Esophagus muscularis mucosa (tissue), 4 donors: ENCODE data around the gene RNF186. TPM values are rescaled to one million over a fixed set of nuclear protein-coding genes. Genes with fewer than 3 reads are reported as not detected.

Experiments
- DNase-seq: peaks from one replicate; pipeline ENCODE4 v3.0.0-alpha.2; 2017; ENCODE audit errors: extremely low spot score
- H3K27ac ChIP-seq, 4 donors: fragments of 200-600 bp; sonication (generic); replicated peaks in 1 of 4; 1 replicate in 3 of 4; 2 replicates in 1 of 4; pipeline ENCODE4 v1.5.1; 2016 to 2019; ENCODE audit warnings: mild to moderate bottlenecking in 1 of 4
- H3K27me3 ChIP-seq, 4 donors: fragments of 200-600 bp; sonication (generic); one replicate each; pipeline versions ENCODE4 v1.5.1 to v1.6.0; 2016 to 2019
- H3K36me3 ChIP-seq, 4 donors: fragments of 200-600 bp; sonication (generic); one replicate each; pipeline ENCODE4 v1.5.1; 2016 to 2019
- H3K4me1 ChIP-seq, 4 donors: fragments of 200-600 bp; sonication (generic); one replicate each; pipeline ENCODE4 v1.5.1; 2016 to 2019
- H3K4me3 ChIP-seq, 4 donors: fragments of 200-600 bp; sonication (generic); 1 replicate in 2 of 4; 2 replicates in 2 of 4; pipeline ENCODE4 v1.5.1; 2016 to 2019; ENCODE audit warnings: mild to moderate bottlenecking in 4 of 4, moderate library complexity in 1 of 4
- H3K9me3 ChIP-seq, 4 donors: fragments of 200-600 bp; sonication (generic); 1 replicate in 3 of 4; 2 replicates in 1 of 4; pipeline ENCODE4 v1.5.1; 2016 to 2019
- EP300 ChIP-seq: sonication (generic); formaldehyde crosslinking; IDR thresholded peaks from one replicate; pipeline ENCODE4 v1.6.1; 2017; ENCODE audit warnings: antibody characterized with exemption
- POLR2A ChIP-seq: fragments of 450-650 bp; IDR thresholded peaks from one replicate; pipeline ENCODE4 v1.6.1; 2017; ENCODE audit warnings: antibody characterized with exemption, moderate library complexity, mild to moderate bottlenecking, low read depth
- POLR2AphosphoS5 ChIP-seq, 2 donors: sonication (generic); formaldehyde crosslinking; IDR thresholded peaks; one replicate each; pipeline ENCODE4 v1.6.1; 2017; ENCODE audit warnings: antibody characterized with exemption in 2 of 2
- WGBS: methylation state at CpG from one replicate; pipeline ENCODE4 v1.1.5; 2018; 5-methylcytosine and 5-hydroxymethylcytosine counted together
- intact Hi-C: fragments of 100-400 bp; cut with DNase I; formaldehyde crosslinking; loops from one replicate; pipeline ENCODE4 v1.15.1; 2023
- total RNA-seq, 4 donors: library from RNA; depleted of rRNA; stranded (reverse); fragments of >200 nt; gene quantifications; one replicate each; pipeline versions ENCODE4 v1.1.0 to v1.2.1, GENCODE V29; 2016
- TF ChIP-seq, protein P1 (sequence below), 3 experiments: fragments of 200-600 bp in 2 of 3; fragments of 450-650 bp in 1 of 3; sonication (generic) in 2 of 3; IDR thresholded peaks; one replicate each; pipeline ENCODE4 v1.5.1; 2017 to 2019; ENCODE audit warnings: antibody characterized with exemption in 3 of 3, mild to moderate bottlenecking in 2 of 3, moderate library complexity in 1 of 3

The RNF186 gene
- total RNA-seq, 4 donors from 2014 or later = not detected

DNA sequence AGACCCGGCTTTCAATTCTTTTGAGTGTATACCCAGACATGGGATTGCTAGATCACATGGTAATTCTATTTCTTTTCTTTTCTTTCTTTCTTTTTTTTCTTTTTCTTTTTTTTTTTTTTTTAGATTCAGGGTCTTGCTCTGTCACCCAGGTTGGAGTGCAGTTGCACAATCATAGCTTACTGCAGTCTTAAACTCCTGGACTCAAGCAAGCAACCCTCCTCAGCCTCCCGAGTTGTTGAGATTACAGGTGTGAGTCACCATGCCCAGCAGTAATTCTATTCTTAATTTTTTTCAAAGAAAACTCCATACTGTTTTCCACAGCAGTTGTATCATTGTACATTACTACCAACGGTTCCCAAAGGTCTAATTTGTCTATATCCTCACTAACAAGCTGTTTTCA lies 13.5 kb upstream of the RNF186 start:
- H3K27me3 ChIP-seq = peaks cover 0 to 12% (median 0%) of the 10 kb centered on the region in 4 donors
- no peak overlapping the region for H3K4me3 ChIP-seq
- TF ChIP-seq EP300 = no peak
- no peak for TF ChIP-seq POLR2A
- TF ChIP-seq, protein P1, sequence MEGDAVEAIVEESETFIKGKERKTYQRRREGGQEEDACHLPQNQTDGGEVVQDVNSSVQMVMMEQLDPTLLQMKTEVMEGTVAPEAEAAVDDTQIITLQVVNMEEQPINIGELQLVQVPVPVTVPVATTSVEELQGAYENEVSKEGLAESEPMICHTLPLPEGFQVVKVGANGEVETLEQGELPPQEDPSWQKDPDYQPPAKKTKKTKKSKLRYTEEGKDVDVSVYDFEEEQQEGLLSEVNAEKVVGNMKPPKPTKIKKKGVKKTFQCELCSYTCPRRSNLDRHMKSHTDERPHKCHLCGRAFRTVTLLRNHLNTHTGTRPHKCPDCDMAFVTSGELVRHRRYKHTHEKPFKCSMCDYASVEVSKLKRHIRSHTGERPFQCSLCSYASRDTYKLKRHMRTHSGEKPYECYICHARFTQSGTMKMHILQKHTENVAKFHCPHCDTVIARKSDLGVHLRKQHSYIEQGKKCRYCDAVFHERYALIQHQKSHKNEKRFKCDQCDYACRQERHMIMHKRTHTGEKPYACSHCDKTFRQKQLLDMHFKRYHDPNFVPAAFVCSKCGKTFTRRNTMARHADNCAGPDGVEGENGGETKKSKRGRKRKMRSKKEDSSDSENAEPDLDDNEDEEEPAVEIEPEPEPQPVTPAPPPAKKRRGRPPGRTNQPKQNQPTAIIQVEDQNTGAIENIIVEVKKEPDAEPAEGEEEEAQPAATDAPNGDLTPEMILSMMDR (IDR thresholded peaks at IDR 0.05) = no peak
- no peak for TF ChIP-seq POLR2AphosphoS5 (IDR thresholded peaks at IDR 0.05)
- DNase-seq = no peak
- no peaks in the 10 kb centered on the region for H3K4me1 ChIP-seq
- no peak overlapping the region for H3K27ac ChIP-seq
- intact Hi-C loops = no loop called here
- H3K36me3 ChIP-seq = no peaks in the 10 kb centered on the region
- no peaks in the 10 kb centered on the region for H3K9me3 ChIP-seq
- WGBS = 87% methylated on average over 3 of the region's 3 CpGs

- Histone ChIP-seq H3K27me3 (peaks cover 0 to 5% (median 0%) of the 10 kb centered on the region in 4 donors), H3K9me3 (no peaks in the 10 kb centered on the region), H3K36me3 (no peaks in the 10 kb centered on the region), H3K27ac (no peak overlapping the region), H3K4me1 (no peaks in the 10 kb centered on the region), H3K4me3 (no peak overlapping the region)
- intact Hi-C loops = no loop called here
- TF ChIP-seq POLR2AphosphoS5 (IDR thresholded peaks at IDR 0.05) (no peak), POLR2A (no peak), EP300 (no peak)
- TF ChIP-seq, protein P1 (IDR thresholded peaks at IDR 0.05) = no peak
- DNase-seq = no peak
- WGBS = 35% methylated on average over 6 of the region's 6 CpGs
Observed at GRCh38 chr1:19825298-19825697, 10.2 kb upstream of the RNF186 start.

DNA sequence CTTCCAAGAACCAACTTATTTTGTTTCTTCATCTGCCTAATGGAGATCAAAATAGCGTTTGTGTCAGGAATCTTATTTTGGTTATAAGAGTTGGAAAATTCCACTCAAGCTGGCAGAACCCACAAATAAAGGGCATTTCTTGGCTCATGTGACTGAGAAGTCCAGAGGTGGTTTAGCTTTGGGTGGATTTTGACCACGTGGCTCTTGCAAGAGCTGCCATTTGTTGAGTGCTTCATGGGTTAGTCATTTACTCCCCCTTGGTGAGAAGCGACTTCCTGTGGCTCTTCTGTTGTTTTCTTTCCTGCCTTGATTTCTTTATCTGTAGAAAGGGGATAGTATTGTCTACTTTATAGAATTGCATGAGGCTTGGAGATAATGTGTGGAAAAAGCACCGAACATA lies 9.5 kb upstream of the RNF186 start:
- H3K9me3 ChIP-seq = no peaks in the 10 kb centered on the region

DNA sequence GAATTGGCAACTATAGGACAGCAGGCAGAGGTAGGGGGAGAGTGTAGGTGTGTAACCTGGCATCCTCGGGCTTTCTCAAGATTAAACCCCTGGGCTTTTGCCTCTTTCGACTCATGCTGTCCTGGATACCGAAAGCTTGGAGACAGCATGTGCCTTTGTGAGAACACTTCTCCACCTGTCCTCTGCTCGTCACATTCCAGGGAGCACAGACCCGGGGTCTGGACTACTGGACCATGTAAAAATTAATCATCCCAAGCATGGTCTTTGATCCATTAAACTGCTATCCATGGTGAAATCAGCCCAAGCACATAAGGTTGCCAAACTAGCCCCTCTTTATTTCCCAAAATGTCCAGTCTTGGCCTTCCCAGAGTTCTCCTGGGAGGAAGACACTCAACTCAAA lies 9.0 kb upstream of the RNF186 start:
- Histone ChIP-seq H3K36me3 (no peaks in the 10 kb centered on the region), H3K27me3 (peaks cover 0 to 5% (median 0%) of the 10 kb centered on the region in 4 donors), H3K27ac (no peak overlapping the region), H3K4me1 (no peaks in the 10 kb centered on the region), H3K9me3 (no peaks in the 10 kb centered on the region), H3K4me3 (no peak overlapping the region)
- intact Hi-C loops = no loop called here
- no peak for TF ChIP-seq EP300
- TF ChIP-seq POLR2AphosphoS5 (IDR thresholded peaks at IDR 0.05) = no peak
- no peak for TF ChIP-seq POLR2A
- TF ChIP-seq, protein P1 (IDR thresholded peaks at IDR 0.05) = no peak
- 77% methylated on average over 5 of the region's 5 CpGs for WGBS
- DNase-seq = no peak

More for the DNA sequence above, 9.5 kb upstream of the RNF186 start:
- Histone ChIP-seq H3K36me3 (no peaks in the 10 kb centered on the region), H3K4me1 (no peaks in the 10 kb centered on the region), H3K27me3 (peaks cover 0 to 5% (median 0%) of the 10 kb centered on the region in 4 donors), H3K27ac (no peak overlapping the region), H3K4me3 (no peak overlapping the region)
- DNase-seq = no peak
- no peak for TF ChIP-seq POLR2A
- TF ChIP-seq, protein P1 (IDR thresholded peaks at IDR 0.05) = no peak
- no peak for TF ChIP-seq POLR2AphosphoS5 (IDR thresholded peaks at IDR 0.05)
- no peak for TF ChIP-seq EP300
- WGBS = 71% methylated on average over 4 of the region's 4 CpGs
- intact Hi-C loops = no loop called here

DNA sequence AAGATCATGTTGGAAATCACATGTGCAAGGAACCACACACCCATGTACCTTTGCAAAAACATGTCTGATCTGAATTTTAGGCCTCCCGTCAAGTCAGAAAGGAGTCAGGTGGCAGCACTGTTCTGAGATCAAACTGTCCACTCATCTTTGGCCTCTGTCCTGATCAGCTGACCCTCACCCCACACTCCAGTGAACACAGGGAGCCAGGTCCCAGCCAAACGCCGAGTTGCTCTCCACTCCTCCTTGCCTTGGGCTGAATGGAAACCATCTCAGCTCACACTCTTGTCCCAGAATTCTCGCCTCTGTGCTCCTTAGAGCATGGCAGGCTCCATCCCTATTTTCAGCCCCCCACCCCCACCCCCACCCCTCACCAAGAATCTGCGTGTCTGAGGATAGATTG lies 4.6 kb upstream of the RNF186 start:
- no peak overlapping the region for H3K4me3 ChIP-seq
- WGBS = 75% methylated on average over 5 of the region's 5 CpGs
- no peak for DNase-seq
- H3K9me3 ChIP-seq = no peaks in the 10 kb centered on the region
- TF ChIP-seq POLR2A (no peak), POLR2AphosphoS5 (IDR thresholded peaks at IDR 0.05) (no peak), EP300 (no peak)
- TF ChIP-seq, protein P1 (IDR thresholded peaks at IDR 0.05) = no peak
- H3K4me1 ChIP-seq = no peaks in the 10 kb centered on the region
- intact Hi-C loops = no loop called here
- H3K27me3 ChIP-seq = no peaks in the 10 kb centered on the region
- no peaks in the 10 kb centered on the region for H3K36me3 ChIP-seq
- H3K27ac ChIP-seq = no peak overlapping the region
